Endothelial cell of umbilical vein (primary cell): ENCODE measurements around the gene TACR1. TPM values are rescaled to one million over a fixed set of nuclear protein-coding genes. Genes with fewer than 3 reads are reported as not detected.

ENCODE experiments used
- BruUV-seq: library from RNA; stranded (reverse); fragments of 400-500 nt; replicated peaks from 2 replicates; lab custom pipeline; 2021; lab: Mats Ljungman, UMichigan
- CTCF ChIA-PET: fragments of 300-600, 350-600 bp; sonication (Branson Sonifier 250); formaldehyde crosslinking; loops from one replicate; lab custom pipeline; 2021; ENCODE audit warnings: antibody characterized with exemption, inconsistent platforms; lab: Charles Lee
- POLR2A ChIA-PET: fragments of 300-600, 350-600 bp; sonication (Branson Sonifier 250); formaldehyde crosslinking; loops from one replicate; lab custom pipeline; 2021; ENCODE audit warnings: antibody characterized with exemption, inconsistent platforms; lab: Charles Lee
- DNase-seq: peaks from one replicate; pipeline ENCODE4 v3.0.0-alpha.2; 2011; ENCODE audit warnings: low read depth, low spot score
- FAIRE-seq: peaks from 2 replicates; lab custom pipeline; 2011; peaks lifted over from hg19 to GRCh38; lab: Jason Lieb, UNC
- H2AFZ ChIP-seq: 2 replicates; pipeline ENCODE4 v1.6.0; 2012; ENCODE audit warnings: low read depth, low read length, control low read depth, inconsistent platforms
- H3K27ac ChIP-seq: 2 replicates; pipeline ENCODE4 v1.5.1; 2011; ENCODE audit warnings: low read depth, mild to moderate bottlenecking, control low read depth, low read length, moderate library complexity; ENCODE audit not compliant: insufficient read depth
- H3K27me3 ChIP-seq, 2 experiments: 2 replicates each; pipeline versions ENCODE4 v1.6.0 to v1.6.1; 2011; ENCODE audit warnings: low read length in 2 of 2, mixed read lengths in 1 of 2; ENCODE audit not compliant: control insufficient read depth in 2 of 2, insufficient read depth in 2 of 2
- H3K36me3 ChIP-seq, 2 experiments: 2 replicates in 1 of 2; 3 replicates in 1 of 2; pipeline ENCODE4 v1.5.1; 2011; ENCODE audit warnings: low read length in 2 of 2, mild to moderate bottlenecking in 1 of 2, moderate library complexity in 1 of 2; ENCODE audit not compliant: control insufficient read depth in 2 of 2, insufficient read depth in 2 of 2; ENCODE audit errors: extremely low read depth in 1 of 2
- H3K4me1 ChIP-seq: 3 replicates; pipeline ENCODE4 v1.5.1; 2011; ENCODE audit warnings: mild to moderate bottlenecking, low read length; ENCODE audit not compliant: control insufficient read depth, insufficient read depth; ENCODE audit errors: extremely low read depth
- H3K4me2 ChIP-seq: 2 replicates; pipeline ENCODE4 v1.6.1; 2011; ENCODE audit warnings: low read length, control low read depth, mixed read lengths; ENCODE audit not compliant: insufficient read depth
- H3K4me3 ChIP-seq, 3 experiments: fragments of 200-600 bp in 1 of 3; sonication (generic), shearing (Covaris generic) in 1 of 3; replicated peaks in 1 of 3; 2 replicates each; pipeline ENCODE4 v1.5.1; 2011 to 2016; ENCODE audit warnings: control low read depth in 3 of 3, low read length in 3 of 3, mild to moderate bottlenecking in 2 of 3, inconsistent platforms in 1 of 3, low read depth in 1 of 3, moderate library complexity in 1 of 3; ENCODE audit not compliant: insufficient read depth in 1 of 3
- H3K79me2 ChIP-seq: 2 replicates; pipeline ENCODE4 v1.6.0; 2012; ENCODE audit warnings: low read length, inconsistent platforms; ENCODE audit not compliant: control insufficient read depth, insufficient read depth
- H3K9ac ChIP-seq: replicated peaks from 2 replicates; pipeline ENCODE3; 2011; ENCODE audit warnings: low read length, control low read depth; ENCODE audit not compliant: insufficient read depth; ENCODE audit errors: extremely low read depth
- H3K9me1 ChIP-seq: replicated peaks from 3 replicates; pipeline ENCODE4 v1.6.0; 2011; ENCODE audit warnings: mild to moderate bottlenecking, low read length; ENCODE audit not compliant: control insufficient read depth, insufficient read depth; ENCODE audit errors: extremely low read depth
- H3K9me3 ChIP-seq: replicated peaks from 2 replicates; pipeline ENCODE4 v1.5.1; 2012; ENCODE audit warnings: low read length, inconsistent platforms; ENCODE audit not compliant: control insufficient read depth, insufficient read depth
- H4K20me1 ChIP-seq: replicated peaks from 2 replicates; pipeline ENCODE3; 2011; ENCODE audit warnings: mild to moderate bottlenecking, low read length; ENCODE audit not compliant: control insufficient read depth, insufficient read depth; ENCODE audit errors: extremely low read depth
- CTCF ChIP-seq, 2 donors: IDR thresholded peaks; 1 replicate in 1 of 2; 2 replicates in 1 of 2; pipeline ENCODE4 v1.5.1; 2011; ENCODE audit warnings: low read length in 2 of 2, mild to moderate bottlenecking in 2 of 2, moderate library complexity in 2 of 2, control low read depth in 1 of 2, inconsistent platforms in 1 of 2, low read depth in 1 of 2; ENCODE audit not compliant: insufficient read depth in 1 of 2; ENCODE audit errors: extremely low read depth in 1 of 2
- EZH2 ChIP-seq: IDR thresholded peaks from 2 replicates; pipeline ENCODE4 v1.6.1; 2012; ENCODE audit warnings: borderline replicate concordance, low read depth, mild to moderate bottlenecking, moderate library complexity, low read length, inconsistent platforms; ENCODE audit not compliant: severe bottlenecking
- FOS ChIP-seq: IDR thresholded peaks from 2 replicates; pipeline ENCODE4 v1.6.1; 2011; ENCODE audit warnings: mild to moderate bottlenecking, low read length, moderate library complexity, borderline replicate concordance; ENCODE audit not compliant: insufficient read depth
- GATA2 ChIP-seq: IDR thresholded peaks from 2 replicates; pipeline ENCODE4 v1.7.0; 2011; ENCODE audit warnings: low read depth, mild to moderate bottlenecking, moderate library complexity, mixed read lengths, low read length; ENCODE audit not compliant: insufficient read length, insufficient read depth
- JUN ChIP-seq: IDR thresholded peaks from 2 replicates; pipeline ENCODE4 v1.6.1; 2011; ENCODE audit warnings: borderline replicate concordance, low read depth; ENCODE audit not compliant: insufficient read length, insufficient read depth
- MYC ChIP-seq: IDR thresholded peaks from one replicate; pipeline ENCODE4 v1.6.1; 2011; ENCODE audit warnings: mild to moderate bottlenecking, low read depth, low read length
- POLR2A ChIP-seq: IDR thresholded peaks from 2 replicates; pipeline ENCODE4 v1.6.1; 2012; ENCODE audit warnings: low read depth, mild to moderate bottlenecking, control low read depth, low read length
- POLR2AphosphoS5 ChIP-seq: IDR thresholded peaks from 2 replicates; pipeline ENCODE4 v1.6.1; 2012; ENCODE audit warnings: low read depth, mild to moderate bottlenecking, control low read depth, low read length, moderate library complexity; ENCODE audit not compliant: insufficient read depth
- dilution Hi-C: fragments of 300-500 bp; cut with MboI; formaldehyde crosslinking; loops from one replicate; pipeline ENCODE4 v1.15.0; 2019; ENCODE audit warnings: low sequenced_read_pairs; ENCODE audit not compliant: extremely low pct_ligation_motif_present
- intact Hi-C: fragments of 100-400 bp; cut with micrococcal nuclease; formaldehyde crosslinking; loops from one replicate; pipeline ENCODE4 v1.10.0; 2022
- polyA plus RNA-seq, 4 experiments: library from polyadenylated mRNA; depleted of rRNA in 3 of 4; stranded (reverse) in 3 of 4; unstranded in 1 of 4; fragments of >200 nt; gene quantifications; 2 replicates each; pipeline versions ENCODE4 v1.2.1 to v1.2.3, GENCODE V29; 2011 to 2012; ENCODE audit warnings: missing spikeins in 1 of 4
- total RNA-seq: library from RNA; stranded (reverse); gene quantifications from 2 replicates; pipeline ENCODE4 v1.2.3, GENCODE V29; 2021
- TF ChIP-seq, protein P1 (sequence below): IDR thresholded peaks from 2 replicates; pipeline ENCODE4 v1.6.1; 2011; ENCODE audit not compliant: insufficient read depth, insufficient read length

Gene TACR1
- total and polyA plus RNA-seq, 2 donors (not counting 3 experiments of a cell fraction or from before 2014, with no cell fraction given): not detected

DNA sequence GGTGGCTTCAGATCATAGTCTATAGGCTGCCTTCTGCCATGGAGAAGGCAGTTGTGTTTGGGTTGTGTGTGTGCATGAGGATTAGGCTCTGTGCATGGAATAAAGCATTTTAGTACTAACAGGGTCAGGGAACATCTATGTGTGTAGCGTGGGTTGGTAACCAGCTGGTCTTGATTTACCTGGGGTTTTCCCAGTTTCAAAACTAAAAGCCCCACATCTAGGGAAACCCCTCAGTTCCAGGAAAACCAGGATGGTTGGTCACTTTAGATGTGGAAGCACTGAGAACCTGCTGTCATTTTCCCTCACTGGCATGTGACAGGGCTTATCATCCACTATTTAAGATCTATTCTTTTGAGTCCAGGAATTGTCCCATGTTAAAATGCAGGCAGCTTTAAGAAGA lies 124.6 kb downstream of the TACR1 start:
- Histone ChIP-seq H3K9ac (no peak overlapping the region), H2AFZ (no peak overlapping the region), H3K9me1 (no peaks in the 10 kb centered on the region), H3K4me2 (no peak overlapping the region), H3K4me1 (no peaks in the 10 kb centered on the region), H3K9me3 (no peaks in the 10 kb centered on the region), H3K27me3 (no peaks in the 10 kb centered on the region), H3K4me3 (no peak overlapping the region), H4K20me1 (no peaks in the 10 kb centered on the region), H3K27ac (no peak overlapping the region), H3K36me3 (no peaks in the 10 kb centered on the region), H3K79me2 (no peaks in the 10 kb centered on the region)
- DNase-seq (no peak), FAIRE-seq (no peak)
- dilution Hi-C loops: no loop called here
- POLR2A ChIA-PET: no interaction called here
- CTCF ChIA-PET: interaction anchor here (1.4 to 2.2 kb wide), 3 partner anchors 9 to 14 kb away, joined by 3 to 12 read pairs (median 6); no protein-coding TSS in a partner anchor
- TF ChIP-seq POLR2AphosphoS5 (no peak), MYC (no peak), POLR2A (no peak), EZH2 (no peak), JUN (no peak), FOS (no peak), CTCF (IDR thresholded peaks at IDR 0.05; ENCODE audit: extremely low read depth in 1 of 2, insufficient read depth in 1 of 2, low read depth in 1 of 2, low read length in 2 of 2) (no peak), GATA2 (no peak)
- TF ChIP-seq, protein P1, sequence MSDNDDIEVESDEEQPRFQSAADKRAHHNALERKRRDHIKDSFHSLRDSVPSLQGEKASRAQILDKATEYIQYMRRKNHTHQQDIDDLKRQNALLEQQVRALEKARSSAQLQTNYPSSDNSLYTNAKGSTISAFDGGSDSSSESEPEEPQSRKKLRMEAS: no peak
- no TSS peak for BruUV-seq
- intact Hi-C loops: no loop called here
